Stimulated activated CD4-positive, alpha-beta T cell treated with anti-CD3 and anti-CD28 coated beads, Interleukin-4, amount 100 ng/mL, for 1 hour (primary cell): ENCODE results near the gene PBX3.
A peak's percentile ranks its signal among the peaks of the same experiment; 100 is the strongest.

Source experiments
- DNase-seq: peaks from one replicate; pipeline ENCODE4 v3.0.0-alpha.2; 2020

PBX3 gene

DNA sequence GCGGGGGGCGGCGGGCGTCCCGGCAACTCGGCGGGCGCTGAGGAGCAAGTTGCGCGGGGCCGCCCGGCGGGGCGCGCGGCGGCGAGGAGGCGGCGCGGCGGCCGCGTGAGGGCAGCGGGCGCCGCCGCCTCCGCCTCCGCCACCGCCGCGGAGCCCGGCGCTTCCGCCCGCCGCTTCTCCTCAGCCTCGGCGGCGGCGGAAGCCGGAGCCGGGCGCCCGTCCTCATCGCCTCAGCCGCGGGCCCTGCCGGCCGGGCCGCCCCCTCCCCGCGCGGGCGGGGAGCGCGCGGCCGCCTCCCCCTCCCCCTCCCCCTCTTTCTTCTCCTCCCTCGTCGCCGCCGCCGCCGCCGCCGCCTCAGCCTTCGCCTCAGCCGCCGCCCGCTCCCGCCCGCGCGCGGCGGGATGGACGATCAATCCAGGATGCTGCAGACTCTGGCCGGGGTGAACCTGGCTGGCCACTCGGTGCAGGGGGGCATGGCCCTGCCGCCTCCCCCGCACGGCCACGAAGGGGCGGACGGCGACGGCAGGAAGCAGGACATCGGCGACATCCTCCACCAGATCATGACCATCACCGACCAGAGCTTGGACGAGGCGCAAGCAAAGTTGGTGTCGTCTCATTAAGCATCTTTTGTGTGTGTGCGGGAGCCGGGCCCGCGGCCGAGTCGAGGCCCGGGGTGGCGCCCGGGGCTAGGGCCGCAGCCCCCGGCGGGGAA lies at the start of gene PBX3:
Gene PBX3, plus strand, starts transcription at position 321 of the 712 bp plus-strand sequence.
- peak; percentile 54 for DNase-seq

- no peak for DNase-seq
Measured at GRCh38 chr9:125699870-125700269, 47.3 kb upstream of the PBX3 start.

DNA sequence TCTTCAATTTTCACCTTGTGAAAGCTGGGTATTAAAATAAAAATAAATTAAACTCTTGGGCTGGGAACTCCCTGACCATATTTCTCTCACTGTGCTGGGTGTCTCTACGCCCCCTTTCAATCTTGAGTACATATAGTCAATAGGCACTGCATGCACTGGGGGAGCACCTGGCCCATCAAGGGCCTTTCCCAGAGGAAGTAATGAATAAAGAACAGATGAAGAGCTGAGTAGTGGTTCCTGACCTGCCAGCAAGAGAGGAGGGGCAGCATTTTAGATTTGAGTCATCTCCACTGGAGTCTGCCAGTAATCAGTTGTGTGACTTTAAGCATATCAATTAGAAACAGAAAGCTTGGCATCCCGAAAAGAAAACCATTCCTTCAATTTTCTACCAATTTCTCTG lies 46.4 kb upstream of the PBX3 start:
- DNase-seq = peak; percentile 24

- no peak for DNase-seq
Measured at GRCh38 chr9:125701351-125701750, 45.8 kb upstream of the PBX3 start.

GRCh38 chr9:125703662-125704061 lies 43.5 kb upstream of the PBX3 start:
- no peak for DNase-seq

DNA sequence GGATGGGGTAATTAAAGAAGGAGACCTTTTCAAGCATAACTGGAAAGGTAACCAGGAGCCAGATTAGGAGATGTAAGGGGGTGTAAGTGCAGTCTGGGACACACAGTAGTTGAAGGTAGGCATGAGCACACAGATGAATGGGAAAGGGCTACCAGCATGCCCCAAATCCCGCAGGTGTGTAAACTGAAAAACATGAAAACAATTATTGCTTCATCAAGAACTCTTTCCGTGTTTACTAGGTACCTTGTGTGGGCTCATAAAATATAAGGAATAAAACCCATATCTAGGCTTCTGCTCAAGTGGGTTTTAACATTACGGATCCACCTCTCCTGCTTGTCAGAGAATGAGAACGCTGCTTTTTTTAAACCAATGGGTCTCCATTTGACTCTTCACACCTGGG lies 41.3 kb upstream of the PBX3 start:
- no peak for DNase-seq

GRCh38 chr9:125706651-125707471 lies 40.3 kb upstream of the PBX3 start, which contains the start of gene MAPKAP1:
MAPKAP1 (minus strand) TSS chr9:125707208; CDS start chr9:125672574, 34,634 bp downstream.
- peak; percentile 95 for DNase-seq

GRCh38 chr9:125707472-125707804 lies 39.7 kb upstream of the PBX3 start:
- DNase-seq = no peak

GRCh38 chr9:125726456-125727132 lies 20.6 kb upstream of the PBX3 start:
- no peak for DNase-seq

DNA sequence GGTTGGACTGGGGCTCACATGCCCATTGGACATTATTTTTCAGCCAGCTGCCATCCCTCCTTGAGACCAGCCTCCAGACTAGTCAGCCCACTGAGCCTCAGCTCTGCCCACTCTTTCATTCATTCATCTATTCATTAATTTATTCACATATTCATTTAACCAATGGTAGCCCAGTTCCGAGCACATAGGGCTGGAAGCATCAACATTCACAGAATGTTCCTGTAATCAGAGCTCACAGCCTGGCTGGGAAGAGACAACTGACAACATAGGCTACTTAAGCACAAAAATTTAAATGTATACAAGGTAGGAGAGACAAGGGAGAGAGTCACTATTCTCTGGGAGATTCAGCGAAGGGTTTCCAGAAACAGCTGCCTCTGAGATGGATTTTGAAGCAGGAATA lies 17.0 kb upstream of the PBX3 start:
- DNase-seq = no peak

GRCh38 chr9:125732562-125732961 lies 14.6 kb upstream of the PBX3 start:
- no peak for DNase-seq

DNA sequence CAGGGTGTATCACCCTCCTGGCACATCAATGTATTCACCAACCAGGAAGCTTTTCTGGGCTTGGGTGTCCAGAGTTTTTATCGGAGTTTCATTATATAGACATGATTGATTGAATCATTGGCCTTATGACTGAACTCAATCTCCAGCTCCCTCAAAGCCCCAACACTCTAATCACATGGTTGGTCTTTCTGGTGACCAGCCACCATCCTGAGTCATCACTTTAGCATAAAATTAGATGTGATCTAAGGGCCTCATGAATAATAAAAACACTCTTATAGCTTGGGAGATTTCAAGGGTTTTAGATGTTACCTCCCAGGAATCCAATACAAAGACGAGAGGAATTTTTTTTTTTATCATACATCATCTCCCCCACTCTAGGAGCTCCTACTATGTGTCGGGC lies 7.7 kb upstream of the PBX3 start:
- no peak for DNase-seq

DNA sequence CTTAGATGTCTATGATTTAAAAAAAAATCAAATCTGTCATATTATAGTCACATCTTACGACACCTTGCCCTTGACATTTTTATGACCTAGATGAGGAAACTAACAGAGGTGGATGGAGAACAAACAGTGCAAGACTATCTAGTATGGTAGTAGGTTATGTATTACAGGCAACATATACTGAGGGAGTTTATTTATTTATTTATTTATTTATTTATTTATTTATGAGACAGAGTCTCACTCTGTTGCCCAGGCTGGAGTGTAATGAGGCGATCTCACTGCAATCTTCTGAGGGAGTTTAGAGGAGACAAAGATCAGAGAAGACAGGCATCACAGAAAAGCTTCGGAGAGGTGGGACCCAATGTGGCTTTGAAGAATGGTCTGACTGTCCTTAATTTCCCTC lies 4.5 kb upstream of the PBX3 start:
- DNase-seq = no peak

- DNase-seq = no peak
Measured at GRCh38 chr9:125743682-125744428, 3.3 kb upstream of the PBX3 start.

- no peak for DNase-seq
Measured at GRCh38 chr9:125744616-125745015, 2.6 kb upstream of the PBX3 start.

DNA sequence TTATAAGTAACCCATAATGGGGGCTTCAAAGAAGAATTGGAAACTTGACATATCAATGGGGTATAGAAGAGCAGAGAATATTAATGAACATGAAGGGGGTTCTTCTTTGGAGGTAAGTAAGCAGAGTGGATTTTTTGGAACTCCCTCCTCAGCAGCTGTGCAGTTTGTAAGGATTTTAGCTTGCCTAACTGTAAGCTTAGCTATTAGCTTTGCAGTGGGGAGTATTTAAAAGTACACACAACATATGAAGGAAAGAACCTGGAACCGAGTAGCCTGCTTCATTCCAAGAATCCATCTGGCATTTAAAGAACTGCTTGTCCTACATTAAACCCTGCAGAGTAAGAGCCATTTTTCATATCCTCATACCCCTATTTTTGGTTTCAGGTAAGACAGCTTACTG lies 2.2 kb upstream of the PBX3 start:
- no peak for DNase-seq

DNA sequence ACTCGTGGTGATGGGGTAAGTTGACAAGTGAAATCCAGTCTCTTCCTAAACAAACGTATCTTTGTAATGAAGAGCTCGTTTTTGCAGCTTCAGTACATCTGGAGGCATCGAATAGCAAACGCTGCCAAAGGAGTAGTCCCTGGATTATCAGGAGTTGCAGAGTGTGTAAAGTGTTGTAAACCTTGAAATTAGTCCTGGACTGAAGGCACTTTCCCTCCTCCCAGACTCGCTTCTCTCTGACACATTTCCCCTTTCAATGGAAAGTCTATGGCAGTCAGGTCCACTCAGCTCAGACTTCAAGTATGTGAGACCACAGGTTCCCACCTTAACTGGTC lies 1.5 kb upstream of the PBX3 start:
- DNase-seq = no peak

- DNase-seq = peak; percentile 93
Measured at GRCh38 chr9:125746017-125746773, 978 bp upstream of the PBX3 start.

- DNase-seq = no peak
Measured at GRCh38 chr9:125746774-125747052, 460 bp upstream of the PBX3 start.

- DNase-seq = peak; percentile 34
Measured at GRCh38 chr9:125747765-125748445, 732 bp downstream of the PBX3 start.

GRCh38 chr9:125748446-125749099 lies 1.4 kb downstream of the PBX3 start:
- no peak for DNase-seq
